Measurements from ENCODE around the gene RPLP2. TPM values are rescaled to one million over a fixed set of nuclear protein-coding genes. Genes with fewer than 3 reads are reported as not detected.

RPLP2 gene
- total and polyA plus RNA-seq, 7 experiments from 2014 or later, result 2,266 to 5,944 (median 4,844) TPM

DNA sequence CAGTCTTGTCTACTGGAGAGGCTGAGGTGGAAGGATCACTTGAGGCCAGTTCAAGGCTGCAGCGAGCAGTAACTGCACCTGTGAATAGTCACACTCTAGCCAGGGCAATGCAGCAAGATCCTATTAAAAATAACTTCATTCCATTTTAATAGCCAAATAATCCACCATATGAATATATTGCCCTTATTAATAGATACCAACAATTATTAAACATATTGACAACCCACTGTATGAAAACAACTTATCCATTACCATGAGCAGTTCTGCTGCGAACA, 42.9 kb upstream of the RPLP2 start:
- Mint-ChIP-seq H3K27ac (peak overlapping the region in 1 of 9 donors; percentile 42), H3K4me1 (peaks cover 0 to 6% (median 0%) of the 10 kb centered on the region in 7 donors), H3K27me3 (no peaks in the 10 kb centered on the region), H3K36me3 (peaks cover 0 to 8% (median 0%) of the 10 kb centered on the region in 5 donors), H3K9me3 (no peaks in the 10 kb centered on the region), H3K4me3 (no peak overlapping the region)
- no peaks in the 10 kb centered on the region for H3K9me3 ChIP-seq (ENCODE audit: control insufficient read depth in 2 of 3, low read length in 3 of 3)
- ChIA-PET POLR2A (no interaction called here), CTCF (interaction anchor here (0.6 to 1.6 kb wide), 2 partner anchors 21 to 36 kb away, joined by 4 to 5 read pairs; no protein-coding TSS in a partner anchor)
- no peak overlapping the region for H3K27ac ChIP-seq (ENCODE audit: low read depth, low read length)
- no peaks in the 10 kb centered on the region for H3K27me3 ChIP-seq (ENCODE audit: control insufficient read depth in 2 of 2, insufficient read depth in 2 of 2, low read length in 2 of 2)
- no peak overlapping the region for H3K4me3 ChIP-seq (ENCODE audit: low read length)
- ATAC-seq, result no peak
- no peaks in the 10 kb centered on the region for H3K4me1 ChIP-seq (ENCODE audit: control insufficient read depth in 2 of 2, insufficient read depth in 2 of 2, low read length in 2 of 2)
- DNase-seq, result no peak
- H3K36me3 ChIP-seq (ENCODE audit: control insufficient read depth in 2 of 3, insufficient read depth in 3 of 3, low read length in 3 of 3), result peaks cover 0 to 63% (median 7%) of the 10 kb centered on the region in 3 experiments
- intact Hi-C loops (cut with micrococcal nuclease), result no loop called here

DNA sequence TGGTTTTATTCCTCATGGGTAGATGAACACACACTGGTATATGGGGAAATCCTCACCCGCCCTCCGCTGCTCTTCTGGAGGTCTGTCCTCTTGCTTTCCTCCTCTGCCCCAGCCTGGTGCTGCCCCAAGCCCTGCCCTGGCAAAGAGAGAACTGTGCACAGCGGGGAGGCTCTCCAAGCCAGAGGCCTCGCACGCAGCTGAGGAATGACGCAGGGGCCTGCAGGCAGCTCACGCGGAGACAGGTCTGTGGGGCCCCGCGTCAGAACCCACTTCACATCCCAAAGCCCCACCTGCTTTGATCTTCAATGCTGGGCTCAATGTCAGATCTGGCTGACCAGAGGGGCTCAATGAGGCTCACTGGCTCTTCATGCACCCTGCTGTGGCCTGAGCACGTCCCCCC, 42.5 kb upstream of the RPLP2 start:
- CTCF ChIA-PET, result no interaction called here
- ATAC-seq (no peak), DNase-seq (no peak)

DNA sequence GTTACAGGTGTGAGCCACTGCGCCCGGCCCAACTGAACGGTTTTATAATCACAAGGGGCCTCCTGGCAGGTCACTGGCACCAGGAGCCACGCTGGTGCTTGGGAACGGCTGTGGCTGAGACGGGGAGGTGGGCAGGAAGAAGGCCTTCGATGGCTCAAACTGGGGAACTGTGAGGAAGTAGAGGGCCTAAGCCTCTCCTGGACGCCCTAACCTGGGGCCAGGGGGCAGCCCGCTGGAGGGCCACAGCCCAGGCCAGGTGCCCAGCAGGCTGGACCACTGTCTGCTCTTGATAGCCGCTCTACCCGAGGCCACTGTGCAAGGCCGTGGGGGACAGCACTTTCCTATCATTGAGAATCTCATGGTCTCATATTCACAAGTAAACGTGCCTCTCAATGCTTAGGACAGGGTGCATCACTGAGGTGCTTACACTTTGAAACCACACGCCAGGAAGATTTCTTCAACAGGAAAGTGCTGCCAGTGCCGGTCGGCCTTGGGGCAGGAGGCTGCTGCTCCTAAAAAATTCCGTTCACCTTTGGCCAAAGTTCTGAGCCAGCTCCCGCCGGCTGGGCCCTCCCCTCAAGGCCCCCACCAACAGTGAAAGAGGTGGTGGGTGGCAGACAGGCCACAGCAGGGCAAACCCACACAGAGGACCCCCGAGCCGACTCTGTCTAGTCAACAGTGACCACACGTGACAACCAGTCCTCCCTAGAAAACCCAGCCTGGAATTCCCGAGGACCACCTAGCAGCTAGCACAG, 39.7 kb upstream of the RPLP2 start:
- ChIA-PET POLR2A (interaction anchor here (1.0 kb wide), 1 partner anchor 29 kb away, joined by 3 read pairs; no protein-coding TSS in a partner anchor), CTCF (interaction anchor here (0.6 kb wide), 1 partner anchor 185 kb away, joined by 3 read pairs; no protein-coding TSS in a partner anchor)
- Histone ChIP-seq H3K27ac (ENCODE audit: low read depth, low read length) (no peak overlapping the region), H3K36me3 (ENCODE audit: control insufficient read depth in 2 of 3, insufficient read depth in 3 of 3, low read length in 3 of 3) (peaks cover 0 to 51% (median 0%) of the 10 kb centered on the region in 3 experiments), H3K4me1 (ENCODE audit: control insufficient read depth in 2 of 2, insufficient read depth in 2 of 2, low read length in 2 of 2) (no peaks in the 10 kb centered on the region), H3K9me3 (ENCODE audit: control insufficient read depth in 2 of 3, low read length in 3 of 3) (no peaks in the 10 kb centered on the region), H3K27me3 (ENCODE audit: control insufficient read depth in 2 of 2, insufficient read depth in 2 of 2, low read length in 2 of 2) (no peaks in the 10 kb centered on the region), H3K4me3 (ENCODE audit: low read length) (no peak overlapping the region)
- Mint-ChIP-seq H3K4me3 (no peak overlapping the region), H3K4me1 (peaks cover 0 to 6% (median 2%) of the 10 kb centered on the region in 7 donors), H3K27me3 (no peaks in the 10 kb centered on the region), H3K9me3 (no peaks in the 10 kb centered on the region), H3K27ac (no peak overlapping the region), H3K36me3 (peaks cover 0 to 3% (median 0%) of the 10 kb centered on the region in 5 donors)
- intact Hi-C loops (cut with micrococcal nuclease), result no loop called here
- ATAC-seq (no peak), DNase-seq (no peak)

More for the DNA sequence above, 42.5 kb upstream of the RPLP2 start:
- Histone ChIP-seq H3K9me3 (ENCODE audit: control insufficient read depth in 2 of 3, low read length in 3 of 3) (no peaks in the 10 kb centered on the region), H3K36me3 (ENCODE audit: control insufficient read depth in 2 of 3, insufficient read depth in 3 of 3, low read length in 3 of 3) (peaks cover 0 to 61% (median 7%) of the 10 kb centered on the region in 3 experiments), H3K27me3 (ENCODE audit: control insufficient read depth in 2 of 2, insufficient read depth in 2 of 2, low read length in 2 of 2) (no peaks in the 10 kb centered on the region), H3K4me3 (ENCODE audit: low read length) (no peak overlapping the region), H3K4me1 (ENCODE audit: control insufficient read depth in 2 of 2, insufficient read depth in 2 of 2, low read length in 2 of 2) (no peaks in the 10 kb centered on the region), H3K27ac (ENCODE audit: low read depth, low read length) (no peak overlapping the region)
- Mint-ChIP-seq H3K27ac (peak overlapping the region in 1 of 9 donors; percentile 8), H3K9me3 (no peaks in the 10 kb centered on the region), H3K27me3 (no peaks in the 10 kb centered on the region), H3K36me3 (peaks cover 0 to 7% (median 0%) of the 10 kb centered on the region in 5 donors), H3K4me3 (no peak overlapping the region), H3K4me1 (peaks cover 0 to 5% (median 0%) of the 10 kb centered on the region in 7 donors)
- intact Hi-C loops (cut with micrococcal nuclease), result no loop called here
- POLR2A ChIA-PET, result no interaction called here

DNA sequence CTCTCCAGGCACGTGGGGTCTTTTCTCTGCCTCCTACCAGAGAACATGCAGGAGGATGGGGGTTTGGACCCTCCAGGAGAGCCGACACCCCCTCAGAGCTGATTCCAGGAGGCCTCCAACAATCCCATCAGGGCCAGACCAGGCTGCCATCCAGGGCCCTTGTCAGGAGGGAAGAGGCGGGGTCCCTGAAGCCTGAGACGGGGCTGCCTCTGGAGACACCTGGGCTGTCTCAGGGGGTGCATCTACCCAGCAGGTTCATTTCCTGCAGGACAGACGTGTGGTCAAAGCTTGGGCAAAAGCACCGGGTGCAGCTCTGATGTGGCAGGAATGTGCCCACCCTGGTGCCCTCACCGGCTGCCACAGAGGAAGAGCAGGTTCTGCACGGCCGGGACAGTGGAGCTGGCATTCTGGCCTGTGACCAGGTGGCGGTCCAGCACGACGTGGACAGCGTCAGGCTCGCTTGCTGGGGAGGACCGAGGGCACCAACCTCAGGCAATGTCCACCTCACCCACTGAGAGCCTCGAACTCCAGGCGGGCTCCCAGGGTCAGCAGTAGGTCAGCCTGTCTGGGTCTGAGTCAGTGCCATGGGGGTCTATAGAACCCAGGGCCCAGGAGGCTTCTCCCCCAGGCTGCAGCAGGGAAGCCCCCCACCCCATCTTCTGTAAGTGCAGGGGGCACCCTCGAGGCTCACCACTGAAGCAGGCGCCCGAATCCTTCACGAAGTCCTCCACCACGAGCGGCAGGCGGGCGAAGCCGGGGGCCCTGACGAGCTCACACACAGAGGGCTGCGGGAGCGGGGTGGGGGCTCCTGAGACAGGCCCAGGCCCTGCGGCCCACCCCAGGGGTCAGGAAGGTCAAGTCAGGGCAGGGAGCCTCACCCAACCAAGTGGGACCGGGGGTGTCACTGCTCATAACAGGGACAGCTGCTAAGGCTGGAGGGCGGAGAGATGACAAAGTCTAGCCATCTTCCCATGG, 38.8 kb upstream of the RPLP2 start:
- peaks cover 0 to 45% (median 0%) of the 10 kb centered on the region in 3 experiments for H3K36me3 ChIP-seq (ENCODE audit: control insufficient read depth in 2 of 3, insufficient read depth in 3 of 3, low read length in 3 of 3)
- ChIA-PET CTCF (interaction anchor here (0.6 kb wide), 1 partner anchor 186 kb away, joined by 3 read pairs; no protein-coding TSS in a partner anchor), POLR2A (interaction anchor here (0.6 to 1.0 kb wide), 2 partner anchors 28 to 74 kb away, joined by 3 to 4 read pairs; no protein-coding TSS in a partner anchor)
- Mint-ChIP-seq H3K27ac (no peak overlapping the region), H3K9me3 (no peaks in the 10 kb centered on the region), H3K4me3 (no peak overlapping the region), H3K4me1 (peaks cover 4 to 13% (median 8%) of the 10 kb centered on the region in 7 donors), H3K36me3 (peaks cover 0 to 3% (median 0%) of the 10 kb centered on the region in 5 donors), H3K27me3 (no peaks in the 10 kb centered on the region)
- no peak for ATAC-seq
- no peak for DNase-seq
- peaks cover under 1 to 4% of the 10 kb centered on the region in 2 donors for H3K4me1 ChIP-seq (ENCODE audit: control insufficient read depth in 2 of 2, insufficient read depth in 2 of 2, low read length in 2 of 2)
- intact Hi-C loops (cut with micrococcal nuclease), result no loop called here
- H3K4me3 ChIP-seq (ENCODE audit: low read length), result no peak overlapping the region
- no peaks in the 10 kb centered on the region for H3K9me3 ChIP-seq (ENCODE audit: control insufficient read depth in 2 of 3, low read length in 3 of 3)
- H3K27me3 ChIP-seq (ENCODE audit: control insufficient read depth in 2 of 2, insufficient read depth in 2 of 2, low read length in 2 of 2), result no peaks in the 10 kb centered on the region
- H3K27ac ChIP-seq (ENCODE audit: low read depth, low read length), result no peak overlapping the region

DNA sequence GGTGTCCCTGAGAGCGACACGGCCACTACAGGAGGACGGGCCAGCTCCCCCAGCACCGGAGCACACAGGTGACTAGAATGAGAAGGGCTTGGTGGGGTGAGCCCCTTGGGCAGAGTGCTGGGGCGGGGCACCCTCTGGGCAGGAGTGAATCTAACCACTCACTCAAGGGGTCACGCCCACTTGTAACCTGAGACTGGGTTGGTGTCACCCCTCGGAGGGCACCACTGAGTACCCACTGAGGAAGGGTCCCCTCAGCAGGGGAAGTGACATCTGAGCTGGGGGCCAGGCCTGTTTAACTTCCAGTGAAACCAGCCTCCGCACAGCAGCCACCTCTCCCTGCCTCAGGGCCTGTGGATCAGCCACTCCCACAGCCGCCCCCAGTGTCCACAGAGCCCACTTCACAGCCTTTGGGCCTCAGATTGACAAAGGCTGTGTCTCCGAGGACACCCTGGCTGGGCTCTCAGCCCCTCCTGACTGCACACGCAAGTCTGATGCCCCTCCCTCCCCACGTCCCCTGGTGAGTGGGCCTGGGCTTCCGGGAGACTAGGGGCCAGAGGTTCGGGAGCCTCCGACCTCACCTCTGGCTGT, 38.1 kb upstream of the RPLP2 start:
- H3K36me3 ChIP-seq (ENCODE audit: control insufficient read depth in 2 of 3, insufficient read depth in 3 of 3, low read length in 3 of 3), result peaks cover 0 to 39% (median 0%) of the 10 kb centered on the region in 3 experiments
- H3K27me3 ChIP-seq (ENCODE audit: control insufficient read depth in 2 of 2, insufficient read depth in 2 of 2, low read length in 2 of 2), result no peaks in the 10 kb centered on the region
- no peak overlapping the region for H3K27ac ChIP-seq (ENCODE audit: low read depth, low read length)
- Mint-ChIP-seq H3K36me3 (peaks cover 0 to 3% (median 0%) of the 10 kb centered on the region in 5 donors), H3K4me3 (no peak overlapping the region), H3K27ac (no peak overlapping the region), H3K9me3 (no peaks in the 10 kb centered on the region), H3K27me3 (no peaks in the 10 kb centered on the region), H3K4me1 (peaks cover 4 to 19% (median 14%) of the 10 kb centered on the region in 7 donors)
- H3K4me1 ChIP-seq (ENCODE audit: control insufficient read depth in 2 of 2, insufficient read depth in 2 of 2, low read length in 2 of 2), result peaks cover 7 to 9% of the 10 kb centered on the region in 2 donors
- no peaks in the 10 kb centered on the region for H3K9me3 ChIP-seq (ENCODE audit: control insufficient read depth in 2 of 3, low read length in 3 of 3)
- H3K4me3 ChIP-seq (ENCODE audit: low read length), result no peak overlapping the region
- DNase-seq, result no peak
- CTCF ChIA-PET, result no interaction called here
- POLR2A ChIA-PET, result interaction anchor here (0.6 kb wide), 1 partner anchor 75 kb away, joined by 4 read pairs; no protein-coding TSS in a partner anchor
- intact Hi-C loops (cut with micrococcal nuclease), result no loop called here
- ATAC-seq, result no peak

All from naive thymus-derived CD4-positive, alpha-beta T cell (primary cell).